Measurements from ENCODE around the gene USF1.

USF1 gene

GRCh38 chr1:161090617-161091016, 44.8 kb upstream of the USF1 start:
- no peak for TF ChIP-seq CTCF (IDR thresholded peaks at IDR 0.05; ENCODE audit: low read depth, low read length)

GRCh38 chr1:161089938-161090337, 44.2 kb upstream of the USF1 start:
- no peak overlapping the region for H3K4me3 ChIP-seq (ENCODE audit: low read depth, low read length)
- TF ChIP-seq CTCF (IDR thresholded peaks at IDR 0.05; ENCODE audit: low read depth, low read length): no peak

More at GRCh38 chr1:161090617-161091016, 44.8 kb upstream of the USF1 start:
- H3K4me3 ChIP-seq (ENCODE audit: low read depth, low read length): no peak overlapping the region

GRCh38 chr1:161089251-161089924, 43.6 kb upstream of the USF1 start, which contains the start of gene NECTIN4:
Gene NECTIN4 (minus strand): TSS chr1:161089558. CDS start chr1:161089296, 262 bp downstream.
- H3K4me3 ChIP-seq (ENCODE audit: low read depth, low read length): no peak within 1 kb of the TSS
- no peak for TF ChIP-seq CTCF (IDR thresholded peaks at IDR 0.05; ENCODE audit: low read depth, low read length)

GRCh38 chr1:161088587-161089110, 42.9 kb upstream of the USF1 start:
- TF ChIP-seq CTCF (IDR thresholded peaks at IDR 0.05; ENCODE audit: low read depth, low read length): no peak
- H3K4me3 ChIP-seq (ENCODE audit: low read depth, low read length): no peak overlapping the region

DNA sequence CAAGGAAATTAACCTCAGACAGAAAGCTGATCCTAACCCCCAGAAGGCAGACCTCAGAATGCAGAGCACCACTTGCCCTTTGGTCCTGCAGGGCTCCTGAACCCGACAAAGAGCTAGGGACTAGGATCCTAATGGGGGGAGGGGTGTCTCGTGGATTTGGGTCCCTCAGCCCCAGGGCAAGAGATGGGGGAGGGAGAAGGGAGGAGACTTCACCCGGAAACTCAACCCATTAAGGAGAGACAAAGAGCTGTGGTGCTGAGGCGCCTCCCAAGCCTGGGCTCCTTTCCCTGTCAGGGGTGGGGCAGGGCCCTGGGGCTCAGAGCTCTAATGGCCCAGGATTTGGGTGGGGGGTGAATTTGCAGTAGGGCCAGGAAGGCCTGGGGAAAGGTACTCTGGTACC, 40.7 kb upstream of the USF1 start:
- no peak for TF ChIP-seq CTCF (IDR thresholded peaks at IDR 0.05; ENCODE audit: low read depth, low read length)
- no peak overlapping the region for H3K4me3 ChIP-seq (ENCODE audit: low read depth, low read length)

DNA sequence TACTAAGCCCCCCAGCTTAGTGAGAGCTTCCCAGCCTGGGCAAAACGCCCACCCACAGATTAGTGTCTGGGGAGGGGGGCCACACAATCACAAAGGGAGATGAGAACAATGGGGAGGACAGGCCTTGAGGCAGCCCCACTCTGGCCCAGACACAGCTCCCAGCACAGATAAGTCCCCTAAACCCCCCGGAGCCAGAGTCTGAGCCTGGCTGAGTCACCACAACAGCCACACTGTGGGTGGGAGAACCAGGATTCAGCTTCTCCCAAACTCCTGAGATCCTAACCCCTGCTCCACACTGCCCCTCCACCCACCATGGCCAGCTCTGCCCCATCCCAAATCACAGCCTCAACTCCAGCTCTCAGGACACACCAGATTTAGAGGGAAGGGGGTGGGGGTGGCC, 39.4 kb upstream of the USF1 start:
- H3K4me3 ChIP-seq (ENCODE audit: low read depth, low read length): no peak overlapping the region
- no peak for TF ChIP-seq CTCF (IDR thresholded peaks at IDR 0.05; ENCODE audit: low read depth, low read length)

- no peak overlapping the region for H3K4me3 ChIP-seq (ENCODE audit: low read depth, low read length)
- TF ChIP-seq CTCF (IDR thresholded peaks at IDR 0.05; ENCODE audit: low read depth, low read length): no peak
Observed at GRCh38 chr1:161084597-161084988, 38.8 kb upstream of the USF1 start.

Measured in WI38 (cell line).